Muscle layer of colon (tissue), 2 donors: ENCODE measurements around the gene ARHGAP26.
A peak's percentile ranks its signal among the peaks of the same experiment; 100 is the strongest.

Experiments
- H3K27ac ChIP-seq: one replicate; pipeline ENCODE4 v1.7.0; 2013; ENCODE audit warnings: low read depth, mild to moderate bottlenecking, low read length, moderate library complexity
- H3K27me3 ChIP-seq, 2 donors: one replicate each; pipeline ENCODE4 v1.7.0; 2013; ENCODE audit warnings: low read length in 2 of 2, mild to moderate bottlenecking in 2 of 2; ENCODE audit not compliant: insufficient read depth in 2 of 2, control insufficient read depth in 1 of 2
- H3K36me3 ChIP-seq: one replicate; pipeline ENCODE4 v1.7.0; 2013; ENCODE audit warnings: mild to moderate bottlenecking, low read length; ENCODE audit not compliant: insufficient read depth
- H3K4me1 ChIP-seq: one replicate; pipeline ENCODE4 v1.7.0; 2013; ENCODE audit warnings: mild to moderate bottlenecking, low read length; ENCODE audit not compliant: insufficient read depth
- H3K4me3 ChIP-seq, 2 donors: one replicate each; pipeline ENCODE4 v1.7.0; 2013; ENCODE audit warnings: low read length in 2 of 2, low read depth in 1 of 2, mild to moderate bottlenecking in 1 of 2, moderate library complexity in 1 of 2
- H3K9ac ChIP-seq: one replicate; pipeline ENCODE4 v1.7.0; 2013; ENCODE audit warnings: low read length
- H3K9me3 ChIP-seq: one replicate; pipeline ENCODE4 v1.7.0; 2013; ENCODE audit warnings: mild to moderate bottlenecking, low read length
- donor health status: abdominal sarcoma.
- donor health status: Adenocarcinoma of cecum.

The ARHGAP26 gene

GRCh38 chr5:142772446-142773293 lies 2.5 kb downstream of the ARHGAP26 start:
- H3K4me1 ChIP-seq, result peaks cover 6% of the 10 kb centered on the region
- H3K9me3 ChIP-seq, result no peaks in the 10 kb centered on the region
- H3K27ac ChIP-seq, result no peak overlapping the region
- no peak overlapping the region for H3K4me3 ChIP-seq
- no peaks in the 10 kb centered on the region for H3K36me3 ChIP-seq
- no peaks in the 10 kb centered on the region for H3K27me3 ChIP-seq
- no peak overlapping the region for H3K9ac ChIP-seq

- no peak overlapping the region for H3K9ac ChIP-seq
- no peaks in the 10 kb centered on the region for H3K36me3 ChIP-seq
- no peak overlapping the region for H3K4me3 ChIP-seq
- no peak overlapping the region for H3K27ac ChIP-seq
- H3K27me3 ChIP-seq, result no peaks in the 10 kb centered on the region
- peaks cover 25% of the 10 kb centered on the region for H3K4me1 ChIP-seq
- H3K9me3 ChIP-seq, result no peaks in the 10 kb centered on the region
Measured at GRCh38 chr5:142777099-142777498, 6.9 kb downstream of the ARHGAP26 start.

GRCh38 chr5:142777850-142778249 lies 7.7 kb downstream of the ARHGAP26 start:
- Histone ChIP-seq H3K27me3 (no peaks in the 10 kb centered on the region), H3K27ac (no peak overlapping the region), H3K9ac (no peak overlapping the region), H3K4me1 (peaks cover 28% of the 10 kb centered on the region), H3K9me3 (no peaks in the 10 kb centered on the region), H3K36me3 (no peaks in the 10 kb centered on the region), H3K4me3 (no peak overlapping the region)

GRCh38 chr5:142779163-142779840 lies 9.1 kb downstream of the ARHGAP26 start:
- H3K9ac ChIP-seq, result no peak overlapping the region
- H3K27me3 ChIP-seq, result no peaks in the 10 kb centered on the region
- no peaks in the 10 kb centered on the region for H3K36me3 ChIP-seq
- H3K4me3 ChIP-seq, result no peak overlapping the region
- peaks cover 43% of the 10 kb centered on the region for H3K4me1 ChIP-seq
- peak overlapping the region; percentile 36 for H3K27ac ChIP-seq
- H3K9me3 ChIP-seq, result no peaks in the 10 kb centered on the region

GRCh38 chr5:142780871-142781270 lies 10.7 kb downstream of the ARHGAP26 start:
- Histone ChIP-seq H3K4me1 (peaks cover 51% of the 10 kb centered on the region), H3K9ac (no peak overlapping the region), H3K27ac (no peak overlapping the region), H3K4me3 (no peak overlapping the region), H3K36me3 (no peaks in the 10 kb centered on the region), H3K9me3 (no peaks in the 10 kb centered on the region), H3K27me3 (no peaks in the 10 kb centered on the region)

GRCh38 chr5:142782976-142783530 lies 12.9 kb downstream of the ARHGAP26 start:
- H3K4me3 ChIP-seq, result no peak overlapping the region
- H3K36me3 ChIP-seq, result no peaks in the 10 kb centered on the region
- H3K4me1 ChIP-seq, result peaks cover 51% of the 10 kb centered on the region
- H3K27ac ChIP-seq, result peak overlapping the region; percentile 22
- no peaks in the 10 kb centered on the region for H3K27me3 ChIP-seq
- H3K9me3 ChIP-seq, result no peaks in the 10 kb centered on the region
- H3K9ac ChIP-seq, result no peak overlapping the region

GRCh38 chr5:142783601-142784341 lies 13.6 kb downstream of the ARHGAP26 start:
- Histone ChIP-seq H3K27ac (peak overlapping the region; percentile 50), H3K27me3 (no peaks in the 10 kb centered on the region), H3K4me1 (peaks cover 46% of the 10 kb centered on the region), H3K36me3 (no peaks in the 10 kb centered on the region), H3K9me3 (no peaks in the 10 kb centered on the region), H3K9ac (no peak overlapping the region), H3K4me3 (no peak overlapping the region)

GRCh38 chr5:142784401-142784955 lies 14.3 kb downstream of the ARHGAP26 start:
- no peaks in the 10 kb centered on the region for H3K9me3 ChIP-seq
- no peak overlapping the region for H3K9ac ChIP-seq
- H3K27me3 ChIP-seq, result no peaks in the 10 kb centered on the region
- H3K4me1 ChIP-seq, result peaks cover 39% of the 10 kb centered on the region
- no peak overlapping the region for H3K4me3 ChIP-seq
- H3K27ac ChIP-seq, result no peak overlapping the region
- H3K36me3 ChIP-seq, result no peaks in the 10 kb centered on the region

- Histone ChIP-seq H3K27ac (no peak overlapping the region), H3K36me3 (no peaks in the 10 kb centered on the region), H3K27me3 (no peaks in the 10 kb centered on the region), H3K9ac (no peak overlapping the region), H3K4me1 (peaks cover 32% of the 10 kb centered on the region), H3K9me3 (no peaks in the 10 kb centered on the region), H3K4me3 (no peak overlapping the region)
Measured at GRCh38 chr5:142785206-142785605, 15.0 kb downstream of the ARHGAP26 start.

- no peaks in the 10 kb centered on the region for H3K9me3 ChIP-seq
- H3K27me3 ChIP-seq, result no peaks in the 10 kb centered on the region
- no peak overlapping the region for H3K9ac ChIP-seq
- no peak overlapping the region for H3K4me3 ChIP-seq
- H3K36me3 ChIP-seq, result no peaks in the 10 kb centered on the region
- H3K27ac ChIP-seq, result no peak overlapping the region
- peaks cover 9% of the 10 kb centered on the region for H3K4me1 ChIP-seq
Measured at GRCh38 chr5:142789206-142789605, 19.0 kb downstream of the ARHGAP26 start.
